A673 (cell line): ENCODE data around the gene CLK2. TPM values are rescaled to one million over a fixed set of nuclear protein-coding genes. Genes with fewer than 3 reads are reported as not detected.
"Not testable (repeated sequence)": the region's sequence is repeated elsewhere in the genome, so short reads cannot be mapped to it uniquely, and the experiment has no call there.

Source experiments
- BruUV-seq: library from RNA; stranded (reverse); fragments of 400-500 nt; replicated peaks from 2 replicates; lab custom pipeline; 2021; lab: Mats Ljungman, UMichigan
- CTCF ChIA-PET: fragments of 300-600 bp; sonication (Branson Sonifier 250); formaldehyde crosslinking; loops from one replicate; lab custom pipeline; 2022; ENCODE audit warnings: antibody characterized with exemption; lab: Charles Lee
- POLR2A ChIA-PET: fragments of 300-600 bp; sonication (Branson Sonifier 250); formaldehyde crosslinking; loops from one replicate; lab custom pipeline; 2022; ENCODE audit warnings: antibody characterized with exemption; ENCODE audit not compliant: low non-redundant PET; lab: Charles Lee
- DNase-seq: peaks from one replicate; pipeline ENCODE4 v3.0.0-alpha.2; 2015; ENCODE audit warnings: low spot score
- H3K27ac ChIP-seq: fragments of 200-600 bp; sonication (generic); 2 replicates; pipeline ENCODE4 v1.5.1; 2016; ENCODE audit warnings: mixed run types, low read depth, mild to moderate bottlenecking, mixed read lengths, antibody characterized with exemption, low read length; ENCODE audit not compliant: poor library complexity, severe bottlenecking
- H3K27me3 ChIP-seq: fragments of 200-600 bp; sonication (generic); replicated peaks from 2 replicates; pipeline ENCODE4 v1.6.1; 2017; ENCODE audit warnings: mixed run types, low read depth, mild to moderate bottlenecking, mixed read lengths, antibody characterized with exemption, low read length; ENCODE audit not compliant: insufficient read depth, poor library complexity
- H3K36me3 ChIP-seq: fragments of 200-600 bp; sonication (generic); 2 replicates; pipeline ENCODE4 v1.6.1; 2016; ENCODE audit warnings: mixed run types, mild to moderate bottlenecking, mixed read lengths, antibody characterized with exemption, low read length; ENCODE audit not compliant: insufficient read depth, poor library complexity, severe bottlenecking
- H3K4me1 ChIP-seq: fragments of 200-600 bp; sonication (generic); 2 replicates; pipeline ENCODE4 v1.6.1; 2017; ENCODE audit warnings: mixed run types, mild to moderate bottlenecking, mixed read lengths, antibody characterized with exemption, low read length; ENCODE audit not compliant: insufficient read depth, poor library complexity, severe bottlenecking
- H3K4me3 ChIP-seq: fragments of 200-600 bp; sonication (generic); 2 replicates; pipeline ENCODE4 v1.5.1; 2016; ENCODE audit warnings: low read depth, mixed run types, mild to moderate bottlenecking, mixed read lengths, low read length; ENCODE audit not compliant: poor library complexity, severe bottlenecking
- H3K9me3 ChIP-seq: fragments of 200-600 bp; sonication (generic); 2 replicates; pipeline ENCODE4 v1.6.1; 2016; ENCODE audit warnings: mixed run types, low read depth, mild to moderate bottlenecking, mixed read lengths, antibody characterized with exemption, low read length; ENCODE audit not compliant: poor library complexity, severe bottlenecking
- EZH2 ChIP-seq: fragments of 200-600 bp; sonication (generic); IDR thresholded peaks from 2 replicates; pipeline ENCODE4 v1.6.1; 2017; ENCODE audit warnings: borderline replicate concordance, low read depth, mild to moderate bottlenecking, mixed read lengths, antibody characterized with exemption, low read length; ENCODE audit not compliant: poor library complexity, severe bottlenecking
- intact Hi-C: fragments of 100-400 bp; cut with micrococcal nuclease; formaldehyde crosslinking; loops from one replicate; pipeline ENCODE4 v1.10.0; 2022; ENCODE audit not compliant: unreplicated experiment
- total RNA-seq: library from RNA; stranded (reverse); gene quantifications from 2 replicates; pipeline ENCODE4 v1.2.3, GENCODE V29; 2021
- TF ChIP-seq, protein P1 (sequence below): fragments of 300-800, 200-600 bp; sonication (generic); conservative IDR thresholded peaks from 2 replicates; pipeline ENCODE4 v1.5.1; 2017; ENCODE audit warnings: low read depth, mild to moderate bottlenecking, antibody characterized with exemption, low read length, moderate library complexity, mixed read lengths

The CLK2 gene
- total RNA-seq, 1 experiment from 2014 or later: 70.2 TPM

- H3K4me3 ChIP-seq: peak overlapping the region; percentile 59
- peak; percentile 73 for DNase-seq
- POLR2A ChIA-PET: interaction anchor here (1.0 kb wide), 1 partner anchor 18 kb away, joined by 4 read pairs; no protein-coding TSS in a partner anchor
- H3K9me3 ChIP-seq: no peaks in the 10 kb centered on the region
- intact Hi-C loops: loop anchor here (2.0 kb wide), 1 partner anchor 50 kb away; the partner anchor contains the start of gene HCN3
- peak overlapping the region; percentile 91 for H3K27ac ChIP-seq
- BruUV-seq: TSS peak; percentile 89
- CTCF ChIA-PET: interaction anchor here (1.3 kb wide), 1 partner anchor 20 kb away, joined by 4 read pairs; no protein-coding TSS in a partner anchor
- H3K4me1 ChIP-seq: peaks cover 20% of the 10 kb centered on the region
- TF ChIP-seq, protein P1, sequence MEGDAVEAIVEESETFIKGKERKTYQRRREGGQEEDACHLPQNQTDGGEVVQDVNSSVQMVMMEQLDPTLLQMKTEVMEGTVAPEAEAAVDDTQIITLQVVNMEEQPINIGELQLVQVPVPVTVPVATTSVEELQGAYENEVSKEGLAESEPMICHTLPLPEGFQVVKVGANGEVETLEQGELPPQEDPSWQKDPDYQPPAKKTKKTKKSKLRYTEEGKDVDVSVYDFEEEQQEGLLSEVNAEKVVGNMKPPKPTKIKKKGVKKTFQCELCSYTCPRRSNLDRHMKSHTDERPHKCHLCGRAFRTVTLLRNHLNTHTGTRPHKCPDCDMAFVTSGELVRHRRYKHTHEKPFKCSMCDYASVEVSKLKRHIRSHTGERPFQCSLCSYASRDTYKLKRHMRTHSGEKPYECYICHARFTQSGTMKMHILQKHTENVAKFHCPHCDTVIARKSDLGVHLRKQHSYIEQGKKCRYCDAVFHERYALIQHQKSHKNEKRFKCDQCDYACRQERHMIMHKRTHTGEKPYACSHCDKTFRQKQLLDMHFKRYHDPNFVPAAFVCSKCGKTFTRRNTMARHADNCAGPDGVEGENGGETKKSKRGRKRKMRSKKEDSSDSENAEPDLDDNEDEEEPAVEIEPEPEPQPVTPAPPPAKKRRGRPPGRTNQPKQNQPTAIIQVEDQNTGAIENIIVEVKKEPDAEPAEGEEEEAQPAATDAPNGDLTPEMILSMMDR: 0 out of 2 replicates have a peak, but pooled peaks have one; percentile 41
- TF ChIP-seq EZH2: no peak
- H3K36me3 ChIP-seq: no peaks in the 10 kb centered on the region
- H3K27me3 ChIP-seq: no peaks in the 10 kb centered on the region
These were observed 46.4 kb downstream of the CLK2 start for GRCh38 chr1:155226910-155227260.

- BruUV-seq: no TSS peak
- intact Hi-C loops: loop anchor here (2.0 kb wide), 1 partner anchor 50 kb away; the partner anchor contains the start of gene HCN3
- Histone ChIP-seq H3K9me3 (no peaks in the 10 kb centered on the region), H3K4me1 (peaks cover 20% of the 10 kb centered on the region), H3K4me3 (peak overlapping the region; percentile 59), H3K36me3 (no peaks in the 10 kb centered on the region), H3K27me3 (no peaks in the 10 kb centered on the region), H3K27ac (peak overlapping the region; percentile 91)
- peak; percentile 94 for DNase-seq
- CTCF ChIA-PET: interaction anchor here (1.3 kb wide), 1 partner anchor 19 kb away, joined by 4 read pairs; no protein-coding TSS in a partner anchor
- no peak for TF ChIP-seq EZH2
- TF ChIP-seq, protein P1: peak; percentile 78
- POLR2A ChIA-PET: interaction anchor here (1.0 kb wide), 1 partner anchor 17 kb away, joined by 4 read pairs; no protein-coding TSS in a partner anchor
These were observed 47.0 kb downstream of the CLK2 start for GRCh38 chr1:155226188-155226909.

DNA sequence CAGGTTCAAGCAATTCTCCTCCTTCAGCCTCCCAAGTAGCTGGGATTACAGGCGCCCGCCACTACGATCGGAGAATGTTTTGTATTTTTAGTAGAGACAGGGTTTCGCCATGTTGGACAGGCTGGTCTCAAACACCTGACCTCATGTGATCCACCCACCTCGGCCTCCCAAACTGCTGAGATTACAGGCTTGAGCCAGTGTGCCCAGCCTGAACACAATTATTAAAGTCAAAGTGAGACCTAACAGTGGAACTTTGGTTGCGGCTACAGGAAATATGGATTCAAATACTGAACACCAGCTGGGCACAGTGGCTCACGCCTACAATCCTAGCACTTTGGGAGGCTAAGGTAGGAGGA is 47.9 kb downstream of the CLK2 start:
- peak overlapping the region; percentile 59 for H3K4me3 ChIP-seq
- BruUV-seq, H3K36me3 ChIP-seq, H3K9me3 ChIP-seq, DNase-seq, intact Hi-C loops, H3K27me3 ChIP-seq, CTCF ChIA-PET, POLR2A ChIA-PET: not testable (repeated sequence)
- H3K27ac ChIP-seq: peak overlapping the region; percentile 91
- peaks cover 20% of the 10 kb centered on the region for H3K4me1 ChIP-seq
